ENCODE measurements around the gene RAB44.
A peak's percentile ranks its signal among the peaks of the same experiment; 100 is the strongest.

Gene RAB44

DNA sequence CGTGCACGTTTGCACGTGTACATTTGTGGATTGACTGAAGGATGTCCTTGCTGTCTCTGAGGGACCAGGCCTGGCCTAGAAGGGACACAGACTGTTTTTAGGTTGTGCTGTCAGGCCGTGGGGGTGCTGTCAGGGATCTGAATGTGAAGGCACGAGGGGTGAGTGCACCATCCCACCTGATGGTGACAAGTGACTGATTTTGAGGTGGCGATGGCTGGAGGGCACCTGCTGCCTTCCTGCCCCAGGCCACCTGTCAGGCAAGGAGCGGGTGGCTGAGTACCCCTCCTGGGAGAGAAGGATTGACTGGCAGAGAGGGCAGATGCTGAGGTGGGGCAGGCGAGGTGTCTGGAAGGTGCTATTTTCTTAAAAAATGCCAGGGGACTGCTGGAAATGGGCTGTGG is 1.2 kb downstream of the RAB44 start:
- no peak overlapping the region for H3K27ac ChIP-seq
- TF ChIP-seq ZFX (IDR thresholded peaks at IDR 0.05; ENCODE audit: borderline replicate concordance), result no peak
- TF ChIP-seq, protein P1, sequence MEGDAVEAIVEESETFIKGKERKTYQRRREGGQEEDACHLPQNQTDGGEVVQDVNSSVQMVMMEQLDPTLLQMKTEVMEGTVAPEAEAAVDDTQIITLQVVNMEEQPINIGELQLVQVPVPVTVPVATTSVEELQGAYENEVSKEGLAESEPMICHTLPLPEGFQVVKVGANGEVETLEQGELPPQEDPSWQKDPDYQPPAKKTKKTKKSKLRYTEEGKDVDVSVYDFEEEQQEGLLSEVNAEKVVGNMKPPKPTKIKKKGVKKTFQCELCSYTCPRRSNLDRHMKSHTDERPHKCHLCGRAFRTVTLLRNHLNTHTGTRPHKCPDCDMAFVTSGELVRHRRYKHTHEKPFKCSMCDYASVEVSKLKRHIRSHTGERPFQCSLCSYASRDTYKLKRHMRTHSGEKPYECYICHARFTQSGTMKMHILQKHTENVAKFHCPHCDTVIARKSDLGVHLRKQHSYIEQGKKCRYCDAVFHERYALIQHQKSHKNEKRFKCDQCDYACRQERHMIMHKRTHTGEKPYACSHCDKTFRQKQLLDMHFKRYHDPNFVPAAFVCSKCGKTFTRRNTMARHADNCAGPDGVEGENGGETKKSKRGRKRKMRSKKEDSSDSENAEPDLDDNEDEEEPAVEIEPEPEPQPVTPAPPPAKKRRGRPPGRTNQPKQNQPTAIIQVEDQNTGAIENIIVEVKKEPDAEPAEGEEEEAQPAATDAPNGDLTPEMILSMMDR (IDR thresholded peaks at IDR 0.05), result no peak

DNA sequence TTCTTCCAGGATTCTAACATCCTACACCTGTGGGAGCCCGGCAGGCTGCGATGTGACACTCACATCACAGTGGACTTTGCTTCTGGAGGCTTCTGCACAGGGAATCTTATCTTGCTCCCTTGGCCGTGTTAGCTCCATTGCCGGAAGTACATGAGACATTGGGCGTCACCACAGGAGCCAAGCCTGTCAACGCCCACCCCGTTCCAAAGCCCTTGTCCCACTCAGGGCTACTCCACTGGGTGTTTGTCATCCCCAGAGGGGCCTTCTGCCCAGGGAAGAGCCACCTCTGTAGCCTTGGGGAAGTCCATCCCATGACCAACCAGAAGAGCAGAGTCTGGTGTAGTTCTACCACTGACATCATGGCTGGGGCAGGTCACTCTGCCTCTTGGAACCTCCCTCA is 1.7 kb downstream of the RAB44 start:
- TF ChIP-seq, protein P1 (IDR thresholded peaks at IDR 0.05), result no peak
- no peak for TF ChIP-seq ZFX (IDR thresholded peaks at IDR 0.05; ENCODE audit: borderline replicate concordance)
- H3K27ac ChIP-seq, result no peak overlapping the region

DNA sequence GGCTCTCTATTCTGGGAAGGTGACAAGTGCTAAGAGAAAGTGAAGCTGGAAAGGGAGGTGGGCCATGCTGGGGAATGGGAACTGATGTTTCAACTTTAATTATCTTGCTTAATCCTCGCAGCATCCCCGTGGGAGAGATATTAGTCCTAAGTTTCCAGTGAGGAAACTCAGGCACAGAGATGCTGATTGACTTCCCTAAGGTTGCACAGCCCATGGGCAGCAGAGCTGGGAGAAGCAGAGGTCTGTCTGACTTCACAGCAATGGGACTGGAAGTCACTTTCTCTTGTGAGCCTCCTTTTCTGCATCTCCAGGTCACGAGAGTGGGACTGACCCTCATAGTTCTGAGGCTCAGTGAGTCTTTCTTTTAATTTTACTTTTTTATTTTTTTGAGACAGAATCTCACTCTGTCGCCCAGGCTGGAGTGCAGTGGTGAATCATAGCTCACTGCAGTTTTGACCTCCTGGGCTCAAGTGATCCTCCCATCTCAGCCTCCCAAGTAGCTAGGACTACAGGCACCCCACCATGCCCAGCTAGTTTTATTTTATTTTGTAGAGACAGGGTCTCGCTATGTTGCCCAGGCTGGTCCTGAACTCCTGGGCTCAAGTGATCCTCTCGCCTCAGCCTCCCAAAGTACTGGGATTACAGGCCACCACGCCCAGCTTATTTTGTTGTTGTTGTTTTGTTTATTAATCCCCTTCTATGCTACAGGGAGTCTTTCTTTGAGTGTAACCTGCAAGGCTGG is 2.6 kb downstream of the RAB44 start:
- no peak overlapping the region for H3K27ac ChIP-seq
- TF ChIP-seq, protein P1 (IDR thresholded peaks at IDR 0.05), result no peak

DNA sequence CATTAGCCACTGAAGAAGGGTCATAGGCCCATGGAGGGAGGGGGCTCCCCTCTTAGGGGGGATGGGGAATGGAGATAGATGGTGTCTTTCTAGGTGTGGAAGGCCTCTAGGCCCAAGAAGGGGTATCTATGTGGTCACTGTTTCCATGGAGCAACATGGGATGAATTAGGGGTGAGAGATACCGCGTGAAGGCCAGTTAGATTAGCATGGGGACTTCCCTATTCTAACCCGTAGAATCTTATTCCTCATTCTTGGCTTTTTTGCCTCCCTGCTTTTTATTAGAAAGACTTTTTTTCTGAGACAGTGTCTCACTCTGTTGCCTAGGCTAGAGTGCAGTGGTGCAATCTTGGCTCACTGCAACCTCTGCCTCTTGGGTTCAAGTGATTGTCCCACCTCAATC is 3.2 kb downstream of the RAB44 start:
- no peak overlapping the region for H3K27ac ChIP-seq
- TF ChIP-seq ZFX (IDR thresholded peaks at IDR 0.05; ENCODE audit: borderline replicate concordance), result no peak
- TF ChIP-seq, protein P1 (IDR thresholded peaks at IDR 0.05), result no peak

DNA sequence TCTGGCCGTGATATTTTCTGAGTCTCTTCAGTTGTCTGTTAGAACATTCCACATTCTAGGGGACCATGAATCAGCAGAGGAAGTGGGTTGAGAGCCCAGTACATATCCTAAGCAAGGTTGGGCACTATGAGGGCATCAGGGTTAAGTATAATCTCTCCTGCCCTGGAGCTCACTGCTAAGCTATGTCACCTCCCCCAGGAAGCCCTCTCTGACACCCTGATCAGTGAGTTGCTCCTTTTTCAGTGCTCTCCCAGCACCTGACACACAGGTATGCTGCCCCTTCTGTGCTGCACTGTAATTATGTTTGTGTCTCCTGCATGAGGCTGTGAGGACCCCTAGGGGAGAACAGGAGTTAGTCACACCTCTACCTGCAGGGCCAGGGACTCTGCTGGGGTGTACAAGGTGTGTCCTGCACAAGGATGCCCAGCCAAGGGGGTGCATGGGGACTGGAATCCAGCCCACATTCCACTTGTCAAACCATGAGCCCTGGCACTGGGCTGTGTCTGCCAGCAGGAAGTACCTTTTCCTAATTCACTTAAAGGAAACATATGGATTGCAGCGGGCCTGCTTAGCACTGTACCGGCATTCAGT is 3.9 kb downstream of the RAB44 start:
- TF ChIP-seq, protein P1 (IDR thresholded peaks at IDR 0.05), result peak; percentile 34
- no peak for TF ChIP-seq ZFX (IDR thresholded peaks at IDR 0.05; ENCODE audit: borderline replicate concordance)
- H3K27ac ChIP-seq, result no peak overlapping the region

DNA sequence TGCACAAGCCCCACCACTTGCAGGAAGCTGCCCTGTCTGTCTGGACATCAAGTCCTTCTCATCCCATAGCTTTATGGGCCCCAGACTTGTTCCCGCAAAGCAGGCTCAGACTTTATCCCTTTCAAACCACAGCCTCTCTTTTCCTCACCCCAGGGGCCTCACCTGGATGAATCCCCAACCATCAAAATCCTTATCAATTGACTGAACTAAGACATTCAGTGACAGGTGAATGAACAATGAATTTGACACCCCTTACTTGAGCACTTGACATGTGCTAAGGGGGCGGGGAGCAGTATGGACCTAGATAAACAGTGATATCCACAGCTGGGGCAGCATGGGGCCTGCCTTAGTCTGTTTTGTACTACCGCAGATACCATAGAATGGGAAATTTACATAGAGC is 5.0 kb downstream of the RAB44 start:
- no peak for TF ChIP-seq ZFX (IDR thresholded peaks at IDR 0.05; ENCODE audit: borderline replicate concordance)
- TF ChIP-seq, protein P1 (IDR thresholded peaks at IDR 0.05), result no peak
- no peak overlapping the region for H3K27ac ChIP-seq

DNA sequence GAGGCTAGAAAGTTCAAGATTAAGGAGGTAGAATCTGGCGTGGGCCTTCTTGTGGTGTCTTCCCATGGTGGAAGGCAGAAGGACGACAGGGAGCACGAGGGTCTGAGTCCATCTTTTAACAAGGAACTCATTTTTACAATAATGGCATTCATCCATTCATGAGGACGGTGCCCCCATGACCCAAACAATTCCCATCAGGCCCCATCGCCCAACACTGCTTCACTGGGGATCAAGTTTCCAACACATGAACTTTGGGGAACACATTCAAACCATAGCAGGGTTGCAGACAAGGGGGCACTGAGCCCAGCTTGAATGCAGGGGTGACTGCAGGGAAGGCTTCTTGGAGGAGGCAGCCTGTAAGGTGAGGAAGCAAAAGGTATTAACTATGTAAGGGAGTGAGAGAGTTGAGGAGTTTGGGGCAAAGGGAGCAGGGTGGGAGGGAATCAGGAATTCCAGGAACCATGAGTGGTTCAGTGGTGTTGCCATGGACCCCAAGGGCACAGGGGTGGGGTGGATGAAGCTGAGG is 5.5 kb downstream of the RAB44 start:
- TF ChIP-seq, protein P1 (IDR thresholded peaks at IDR 0.05), result no peak
- TF ChIP-seq ZFX (IDR thresholded peaks at IDR 0.05; ENCODE audit: borderline replicate concordance), result no peak
- no peak overlapping the region for H3K27ac ChIP-seq
